ENCODE results near the gene ERICH4. TPM values are rescaled to one million over a fixed set of nuclear protein-coding genes. Genes with fewer than 3 reads are reported as not detected.

ERICH4 gene
- total RNA-seq, 4 donors from 2014 or later, result not detected

DNA sequence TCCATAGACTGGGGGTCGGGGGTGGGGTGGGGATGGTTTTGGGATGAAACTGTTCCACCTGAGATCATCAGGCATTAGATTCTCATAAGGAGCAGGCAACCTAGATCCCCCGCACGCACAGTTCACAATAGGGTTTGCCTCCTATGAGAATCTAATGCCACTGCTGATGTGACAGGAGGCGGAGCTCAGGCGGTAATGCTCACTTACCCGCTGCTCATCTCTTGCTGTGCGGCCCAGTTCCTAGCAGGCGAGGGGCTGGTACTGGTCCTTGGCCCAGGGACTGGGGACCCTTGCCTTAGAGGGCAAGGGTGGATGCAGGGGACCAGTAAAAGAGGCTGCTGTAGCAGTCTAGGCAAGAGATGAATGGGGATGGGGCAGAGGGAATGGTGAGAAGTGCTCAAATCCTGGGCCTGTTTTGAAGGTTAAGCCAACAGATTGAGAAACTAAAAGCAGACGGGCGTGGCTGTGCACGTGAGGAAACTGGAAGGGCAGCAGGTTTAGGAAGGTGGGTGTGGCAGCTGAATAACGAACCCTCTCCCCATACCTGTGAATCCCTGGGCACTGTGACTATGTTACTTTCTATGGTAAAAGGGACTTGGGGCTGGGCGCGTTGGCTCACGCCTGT is 1.5 kb upstream of the ERICH4 start:
- TF ChIP-seq, protein P1, sequence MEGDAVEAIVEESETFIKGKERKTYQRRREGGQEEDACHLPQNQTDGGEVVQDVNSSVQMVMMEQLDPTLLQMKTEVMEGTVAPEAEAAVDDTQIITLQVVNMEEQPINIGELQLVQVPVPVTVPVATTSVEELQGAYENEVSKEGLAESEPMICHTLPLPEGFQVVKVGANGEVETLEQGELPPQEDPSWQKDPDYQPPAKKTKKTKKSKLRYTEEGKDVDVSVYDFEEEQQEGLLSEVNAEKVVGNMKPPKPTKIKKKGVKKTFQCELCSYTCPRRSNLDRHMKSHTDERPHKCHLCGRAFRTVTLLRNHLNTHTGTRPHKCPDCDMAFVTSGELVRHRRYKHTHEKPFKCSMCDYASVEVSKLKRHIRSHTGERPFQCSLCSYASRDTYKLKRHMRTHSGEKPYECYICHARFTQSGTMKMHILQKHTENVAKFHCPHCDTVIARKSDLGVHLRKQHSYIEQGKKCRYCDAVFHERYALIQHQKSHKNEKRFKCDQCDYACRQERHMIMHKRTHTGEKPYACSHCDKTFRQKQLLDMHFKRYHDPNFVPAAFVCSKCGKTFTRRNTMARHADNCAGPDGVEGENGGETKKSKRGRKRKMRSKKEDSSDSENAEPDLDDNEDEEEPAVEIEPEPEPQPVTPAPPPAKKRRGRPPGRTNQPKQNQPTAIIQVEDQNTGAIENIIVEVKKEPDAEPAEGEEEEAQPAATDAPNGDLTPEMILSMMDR (IDR thresholded peaks at IDR 0.05 in 4 of 5, conservative IDR thresholded peaks at IDR 0.05 in 1 of 5), result no peak
- no peak for TF ChIP-seq POLR2A (IDR thresholded peaks at IDR 0.05)
- Histone ChIP-seq H3K36me3 (peaks cover 0 to 18% of the 10 kb centered on the region in 2 donors), H3K4me1 (peaks cover 9 to 13% of the 10 kb centered on the region in 2 donors), H3K9me3 (no peaks in the 10 kb centered on the region), H3K27me3 (no peaks in the 10 kb centered on the region), H3K4me3 (no peak overlapping the region), H3K27ac (no peak overlapping the region)
- DNase-seq (no peak), ATAC-seq (no peak)
- in situ Hi-C loops (cut with MboI; ENCODE audit: low sequenced_read_pairs in 4 of 4), result loop anchor here in 1 of 4 donors (10.0 kb wide), 1 partner anchor 123 kb away; no protein-coding TSS in a partner anchor
- intact Hi-C loops (cut with DNase I; ENCODE audit: low total_unique reads), result loop anchor here (10.0 kb wide), 1 partner anchor 93 kb away; no protein-coding TSS in a partner anchor

DNA sequence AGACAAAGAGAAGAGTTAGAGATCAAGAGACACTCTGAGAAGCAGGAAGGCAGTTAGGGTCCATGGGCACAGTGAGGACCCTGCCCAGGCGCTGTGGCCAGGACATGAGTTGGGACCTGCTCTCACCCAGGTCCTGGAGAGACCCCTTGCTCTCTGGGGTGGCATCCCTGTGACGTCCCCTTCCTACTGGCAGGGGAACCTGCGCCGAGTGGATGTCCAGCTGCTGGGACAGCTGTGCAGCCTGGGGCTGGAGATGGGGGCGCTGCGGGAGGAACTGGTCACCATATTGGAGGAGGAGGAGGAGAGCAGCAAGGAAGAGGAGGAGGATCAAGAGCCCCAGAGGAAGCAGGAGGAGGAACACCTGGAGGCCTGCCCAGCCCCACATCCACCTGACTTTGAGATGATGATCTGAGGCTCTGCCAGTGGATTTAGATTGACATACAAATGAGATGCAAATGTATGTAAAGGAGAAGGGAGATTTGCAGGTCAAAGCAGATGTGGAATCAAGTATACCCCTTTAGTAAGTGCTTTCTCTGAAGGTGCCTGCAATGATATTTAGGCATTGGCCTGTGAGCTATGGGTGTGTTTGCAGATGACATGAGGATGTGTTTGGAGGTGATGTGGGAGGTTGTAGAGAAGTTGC is 978 bp downstream of the ERICH4 start:
- Histone ChIP-seq H3K27me3 (no peaks in the 10 kb centered on the region), H3K27ac (no peak overlapping the region), H3K4me3 (no peak overlapping the region), H3K4me1 (peaks cover 4 to 8% of the 10 kb centered on the region in 2 donors), H3K9me3 (no peaks in the 10 kb centered on the region), H3K36me3 (no peaks in the 10 kb centered on the region)
- in situ Hi-C loops (cut with MboI; ENCODE audit: low sequenced_read_pairs in 4 of 4) (loop anchor here in 1 of 4 donors (10.0 kb wide), 1 partner anchor 121 kb away; no protein-coding TSS in a partner anchor), intact Hi-C loops (cut with DNase I; ENCODE audit: low total_unique reads) (loop anchor here (10.0 kb wide), 1 partner anchor 91 kb away; no protein-coding TSS in a partner anchor)
- no peak for TF ChIP-seq POLR2A (IDR thresholded peaks at IDR 0.05)
- TF ChIP-seq, protein P1 (IDR thresholded peaks at IDR 0.05 in 4 of 5, conservative IDR thresholded peaks at IDR 0.05 in 1 of 5), result no peak
- no peak for DNase-seq
- no peak for ATAC-seq

DNA sequence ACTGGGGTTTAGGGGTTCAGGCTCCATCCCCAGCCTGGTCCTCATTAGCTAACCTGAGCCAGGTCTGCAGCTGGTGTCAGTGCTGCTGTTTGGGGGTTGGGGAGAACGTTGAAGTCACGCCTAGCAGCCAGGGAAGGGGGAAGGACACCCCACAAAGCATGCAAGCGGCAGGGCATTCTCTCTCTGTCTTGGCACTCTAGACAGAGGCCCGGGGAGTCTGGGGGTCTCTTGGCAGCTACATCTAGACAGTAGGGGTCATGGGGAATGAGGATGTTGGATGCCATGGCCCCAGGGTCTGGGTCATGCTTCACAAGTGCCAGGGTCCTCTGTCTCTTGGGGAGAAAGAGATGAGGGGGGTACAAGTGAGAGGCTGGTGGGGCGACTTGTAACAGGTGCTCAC is 2.6 kb downstream of the ERICH4 start:
- intact Hi-C loops (cut with DNase I; ENCODE audit: low total_unique reads) (loop anchor here (10.0 kb wide), 1 partner anchor 89 kb away; no protein-coding TSS in a partner anchor), in situ Hi-C loops (cut with MboI; ENCODE audit: low sequenced_read_pairs in 4 of 4) (loop anchor here in 1 of 4 donors (10.0 kb wide), 1 partner anchor 119 kb away; no protein-coding TSS in a partner anchor)
- no peaks in the 10 kb centered on the region for H3K9me3 ChIP-seq
- DNase-seq (no peak), ATAC-seq (no peak)
- H3K36me3 ChIP-seq, result no peaks in the 10 kb centered on the region
- no peak for TF ChIP-seq POLR2A (IDR thresholded peaks at IDR 0.05)
- TF ChIP-seq, protein P1 (IDR thresholded peaks at IDR 0.05 in 4 of 5, conservative IDR thresholded peaks at IDR 0.05 in 1 of 5), result no peak
- no peak overlapping the region for H3K27ac ChIP-seq
- no peaks in the 10 kb centered on the region for H3K27me3 ChIP-seq
- no peak overlapping the region for H3K4me3 ChIP-seq
- H3K4me1 ChIP-seq, result peaks cover 0 to 6% of the 10 kb centered on the region in 2 donors

DNA sequence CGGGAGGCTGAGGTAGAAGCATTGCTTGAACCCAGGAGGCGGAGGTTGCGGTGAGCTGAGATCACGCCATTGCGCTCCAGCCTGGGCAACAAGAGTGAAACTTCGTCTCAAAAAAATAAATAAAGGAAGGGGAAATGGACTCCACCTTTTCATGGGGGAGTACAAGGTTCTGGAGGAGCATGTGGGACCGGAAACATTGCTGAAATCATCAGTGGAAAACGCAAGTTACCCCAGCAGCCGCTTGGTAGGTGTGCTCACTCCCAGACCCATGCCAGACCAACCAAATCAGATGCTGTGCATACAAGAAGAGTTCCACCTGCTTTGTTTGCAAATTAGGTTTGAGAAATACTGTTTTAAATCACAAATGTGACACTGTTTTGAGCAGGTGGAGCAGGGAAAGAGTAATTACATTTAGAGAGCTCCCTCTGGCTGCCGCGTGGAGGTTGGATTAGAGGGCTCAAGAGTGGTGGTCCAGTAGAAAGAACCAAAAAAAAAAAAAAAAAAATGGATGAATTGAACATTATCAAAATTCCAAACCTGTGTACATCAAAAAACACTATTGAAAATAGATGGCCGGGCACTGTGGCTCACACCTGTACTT is 4.9 kb downstream of the ERICH4 start:
- no peak for TF ChIP-seq POLR2A (IDR thresholded peaks at IDR 0.05)
- TF ChIP-seq, protein P1 (IDR thresholded peaks at IDR 0.05 in 4 of 5, conservative IDR thresholded peaks at IDR 0.05 in 1 of 5), result no peak
- Histone ChIP-seq H3K4me3 (peak overlapping the region in 3 of 4 donors; percentile 14 to 39 (median 24)), H3K27me3 (no peaks in the 10 kb centered on the region), H3K4me1 (peaks cover 0 to 6% of the 10 kb centered on the region in 2 donors), H3K27ac (peak overlapping the region in 3 of 4 donors; percentile 15 to 51 (median 22)), H3K36me3 (no peaks in the 10 kb centered on the region), H3K9me3 (no peaks in the 10 kb centered on the region)
- ATAC-seq (no peak), DNase-seq (no peak)
- in situ Hi-C loops (cut with MboI; ENCODE audit: low sequenced_read_pairs in 4 of 4) (loop anchor here in 1 of 4 donors (10.0 kb wide), 1 partner anchor 117 kb away; no protein-coding TSS in a partner anchor), intact Hi-C loops (cut with DNase I; ENCODE audit: low total_unique reads) (loop anchor here (10.0 kb wide), 1 partner anchor 87 kb away; no protein-coding TSS in a partner anchor)

Measured in gastrocnemius medialis (tissue), 4 donors.